ENCODE results near the gene GNB1. TPM values are rescaled to one million over a fixed set of nuclear protein-coding genes. Genes with fewer than 3 reads are reported as not detected.
A peak's percentile ranks its signal among the peaks of the same experiment; 100 is the strongest.

GNB1 gene
- total and polyA plus RNA-seq, 9 of the 15 experiments (the other 6 are each of a cell fraction or from before 2014, with no cell fraction given): 34.3 to 388 (median 114) TPM

- Histone ChIP-seq H3K9me3 (replicated peaks; ENCODE audit: control insufficient read depth, insufficient read depth, low read depth, low read length) (no peaks in the 10 kb centered on the region), H3K27ac (ENCODE audit: extremely low read depth, low read depth, low read length) (no peak overlapping the region), H3K9me1 (ENCODE audit: control insufficient read depth, insufficient read depth, low read length) (peaks cover 9% of the 10 kb centered on the region), H3K4me3 (no peak overlapping the region), H3K4me1 (replicated peaks in 1 of 2; ENCODE audit: control insufficient read depth in 2 of 2, insufficient read depth in 2 of 2, low read length in 2 of 2) (peaks cover 16 to 54% of the 10 kb centered on the region in 2 experiments), H3K27me3 (ENCODE audit: control insufficient read depth in 2 of 2, insufficient read depth in 2 of 2, low read length in 2 of 2) (no peaks in the 10 kb centered on the region), H4K20me1 (replicated peaks; ENCODE audit: control insufficient read depth, insufficient read depth, low read length) (0 out of 2 replicates have a peak, but pooled peaks cover 5% of the 10 kb centered on the region), H3K79me2 (ENCODE audit: control insufficient read depth, insufficient read depth, low read length) (peaks cover 78% of the 10 kb centered on the region), H2AFZ (ENCODE audit: low read depth, low read length) (no peak overlapping the region), H3K9ac (ENCODE audit: insufficient read depth in 1 of 2, low read depth in 2 of 2, low read length in 2 of 2) (peak overlapping the region in 1 of 2 experiments; percentile 54; a peak in 1 of 4 replicates), H3K4me2 (ENCODE audit: insufficient read depth, low read length) (no peak overlapping the region), H3K36me3 (ENCODE audit: control insufficient read depth, insufficient read depth, low read length) (peaks cover 94% of the 10 kb centered on the region)
- intact Hi-C loops (cut with micrococcal nuclease) (no loop called here), in situ Hi-C loops (cut with MboI) (no loop called here)
- ChIA-PET POLR2A (interaction anchor here (1.1 kb wide), 1 partner anchor 147 kb away, joined by 5 read pairs; no protein-coding TSS in a partner anchor), CTCF (ENCODE audit: low intra/inter-chr PET ratio) (no interaction called here)
- peak in 1 of 4 experiments; percentile 9 for DNase-seq (ENCODE audit: extremely low read depth in 1 of 4, low spot score in 3 of 4)
- TF ChIP-seq RBFOX2 (IDR thresholded peaks at IDR 0.05; ENCODE audit: low read depth, low read length) (peak; percentile 9; the same call in 1 of the 2 replicates), NCOA1 (IDR thresholded peaks at IDR 0.05; ENCODE audit: low read depth) (no peak)
- BruUV-seq (replicated peaks): no TSS peak
- ATAC-seq: no peak
- FAIRE-seq: no peak
- WGBS (ENCODE audit: insufficient coverage, low coverage, missing lambda C conversion rate): 96% methylated on average over 23 of the region's 23 CpGs
These were observed 129.1 kb downstream of the GNB1 start for GRCh38 chr1:1761504-1762376.

GRCh38 chr1:1760715-1761114 lies 130.2 kb downstream of the GNB1 start:
- peaks cover 9% of the 10 kb centered on the region for H3K9me1 ChIP-seq (ENCODE audit: control insufficient read depth, insufficient read depth, low read length)
- intact Hi-C loops (cut with micrococcal nuclease): no loop called here
- 92% methylated on average over 10 of the region's 10 CpGs for WGBS (ENCODE audit: insufficient coverage, low coverage, missing lambda C conversion rate)
- no peaks in the 10 kb centered on the region for H3K27me3 ChIP-seq (ENCODE audit: control insufficient read depth in 2 of 2, insufficient read depth in 2 of 2, low read length in 2 of 2)
- FAIRE-seq (no peak), DNase-seq (ENCODE audit: extremely low read depth in 1 of 4, low spot score in 3 of 4) (no peak), ATAC-seq (no peak)
- no TSS peak for BruUV-seq (replicated peaks)
- H4K20me1 ChIP-seq (replicated peaks; ENCODE audit: control insufficient read depth, insufficient read depth, low read length): 0 out of 2 replicates have a peak, but pooled peaks cover 5% of the 10 kb centered on the region
- in situ Hi-C loops (cut with MboI): no loop called here
- no peak overlapping the region for H3K27ac ChIP-seq (ENCODE audit: extremely low read depth, low read depth, low read length)
- H3K9ac ChIP-seq (ENCODE audit: insufficient read depth in 1 of 2, low read depth in 2 of 2, low read length in 2 of 2): no peak overlapping the region
- peaks cover 68% of the 10 kb centered on the region for H3K79me2 ChIP-seq (ENCODE audit: control insufficient read depth, insufficient read depth, low read length)
- H2AFZ ChIP-seq (ENCODE audit: low read depth, low read length): no peak overlapping the region
- H3K36me3 ChIP-seq (ENCODE audit: control insufficient read depth, insufficient read depth, low read length): peaks cover 96% of the 10 kb centered on the region
- CTCF ChIA-PET (ENCODE audit: low intra/inter-chr PET ratio): no interaction called here
- H3K4me2 ChIP-seq (ENCODE audit: insufficient read depth, low read length): no peak overlapping the region
- POLR2A ChIA-PET: interaction anchor here (0.6 to 1.7 kb wide), 4 partner anchors 11 to 391 kb away, joined by 3 to 6 read pairs (median 4); no protein-coding TSS in a partner anchor
- H3K4me1 ChIP-seq (replicated peaks in 1 of 2; ENCODE audit: control insufficient read depth in 2 of 2, insufficient read depth in 2 of 2, low read length in 2 of 2): peaks cover 16 to 54% of the 10 kb centered on the region in 2 experiments
- no peak overlapping the region for H3K4me3 ChIP-seq
- no peaks in the 10 kb centered on the region for H3K9me3 ChIP-seq (replicated peaks; ENCODE audit: control insufficient read depth, insufficient read depth, low read depth, low read length)
- no peak for TF ChIP-seq NELFE (IDR thresholded peaks at IDR 0.05; ENCODE audit: insufficient read depth, insufficient read length)
